Stimulated activated CD4-positive, alpha-beta T cell treated with anti-CD3 and anti-CD28 coated beads, Interleukin-4, amount 100 ng/mL, for 24 hours (primary cell): ENCODE data around the gene NAT14.

Experiments used
- DNase-seq: peaks from one replicate; pipeline ENCODE4 v3.0.0-alpha.2; 2020

Gene NAT14

DNA sequence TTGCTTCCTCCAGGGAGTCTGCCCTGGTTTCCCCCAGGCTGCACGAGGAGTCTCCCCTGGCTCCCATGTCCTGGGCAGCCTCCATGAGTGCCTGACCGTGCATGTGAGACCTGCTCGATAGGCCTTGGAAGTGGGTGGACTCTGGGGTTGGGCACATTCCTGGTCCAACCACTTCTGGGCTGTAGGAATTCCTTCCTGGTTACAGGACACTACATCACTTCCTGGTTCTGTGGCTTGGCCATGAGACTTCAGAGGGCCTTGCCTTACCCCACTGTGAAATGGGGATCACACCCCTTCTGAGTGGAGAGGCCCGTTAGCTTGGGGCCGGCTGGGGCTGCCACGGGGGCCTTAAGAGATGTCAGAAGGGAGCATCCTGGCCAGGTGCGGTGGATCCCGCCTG is 12.5 kb upstream of the NAT14 start:
- DNase-seq = no peak

DNA sequence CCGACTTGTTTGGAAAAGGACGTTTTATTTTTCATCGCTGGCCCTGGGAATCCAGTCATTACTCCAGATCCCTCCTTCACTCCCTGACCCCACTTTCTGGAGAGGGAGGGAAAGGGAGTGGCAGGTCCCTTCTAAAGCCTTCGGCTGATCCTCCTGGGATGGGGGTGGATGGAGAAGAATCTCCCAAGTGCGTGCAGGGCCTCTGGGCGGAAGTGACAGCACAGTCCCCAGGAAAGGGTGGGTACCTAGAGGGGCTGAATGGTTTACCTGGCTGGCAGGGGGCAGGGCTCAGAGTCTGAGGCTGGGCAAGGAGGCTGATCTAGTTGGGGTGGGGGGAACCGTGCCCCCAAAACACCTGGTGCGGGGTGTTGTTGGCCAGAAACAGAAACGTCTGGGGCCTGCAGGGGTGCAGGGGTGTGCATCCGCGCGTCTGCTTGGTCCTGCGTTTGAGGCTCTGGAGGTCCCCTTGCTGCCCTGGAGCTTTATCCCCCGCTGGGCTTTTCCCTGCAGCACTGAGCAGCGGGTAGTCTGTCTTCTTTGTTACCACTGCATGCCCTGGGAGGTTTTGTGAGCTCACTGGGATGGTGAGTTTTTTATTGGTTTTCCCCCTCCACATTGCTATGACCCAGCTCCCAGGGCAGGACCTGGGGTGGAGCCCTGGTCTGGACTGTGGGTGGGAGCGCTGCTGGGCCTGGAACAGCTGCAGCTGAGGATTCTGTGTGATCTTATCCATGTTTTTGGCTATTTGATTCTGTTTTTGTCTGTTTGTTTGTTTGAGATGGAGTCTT is 11.6 kb upstream of the NAT14 start:
- no peak for DNase-seq

DNA sequence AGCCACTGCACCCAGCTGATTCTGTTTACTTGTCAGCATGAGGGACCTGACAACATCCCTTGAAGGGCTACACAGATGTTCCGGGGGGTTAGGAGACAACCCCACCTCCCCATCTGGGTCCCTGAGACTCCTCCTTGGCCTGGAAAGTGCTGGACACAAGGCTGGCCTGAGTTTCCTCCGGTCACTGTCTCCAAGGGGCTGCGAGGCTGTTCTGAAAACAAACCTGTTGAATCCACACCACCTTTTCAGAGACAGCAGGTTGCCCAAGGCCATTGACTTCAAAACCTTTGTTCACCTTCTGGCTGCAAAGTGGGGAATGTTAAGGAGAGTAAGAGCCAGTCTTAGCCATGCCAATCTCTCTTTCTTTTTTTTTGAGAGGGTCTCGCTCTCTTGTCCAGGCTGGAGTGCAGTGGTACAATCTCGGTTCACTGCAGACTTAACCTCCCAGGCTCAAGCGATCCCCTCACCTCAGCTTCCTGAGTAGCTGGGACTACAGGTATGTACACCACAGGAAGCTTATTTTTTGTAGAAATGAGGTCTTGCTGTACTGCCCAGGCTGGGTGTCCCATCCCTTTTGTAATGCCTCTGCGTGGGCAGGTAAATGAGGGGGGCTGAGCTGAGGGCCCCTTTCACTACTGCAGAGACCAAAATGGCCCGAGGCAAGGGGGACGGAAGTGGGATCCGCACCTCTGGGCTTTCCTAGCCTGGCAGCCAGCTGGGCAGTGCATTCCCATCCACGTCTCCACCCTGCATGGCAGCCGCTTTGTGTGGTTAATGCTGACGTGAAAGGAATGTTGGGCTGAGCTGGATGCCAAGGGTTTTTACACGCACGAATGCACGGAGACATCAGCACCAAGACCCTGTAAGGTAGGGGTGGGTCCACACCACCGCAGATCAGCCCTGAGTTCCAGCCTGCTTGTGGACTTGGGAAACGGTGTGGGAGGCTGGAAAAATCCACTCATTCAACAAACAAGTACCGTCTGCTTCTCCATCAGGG is 10.4 kb upstream of the NAT14 start:
- DNase-seq = no peak

GRCh38 chr19:55476100-55476775 is 8.8 kb upstream of the NAT14 start, which contains the start of gene ZNF628:
ZNF628 (plus strand) TSS chr19:55476617; CDS start chr19:55479911, 3,294 bp downstream.
- peak; percentile 99 for DNase-seq

GRCh38 chr19:55477905-55478304 is 7.1 kb upstream of the NAT14 start:
- DNase-seq = no peak

DNA sequence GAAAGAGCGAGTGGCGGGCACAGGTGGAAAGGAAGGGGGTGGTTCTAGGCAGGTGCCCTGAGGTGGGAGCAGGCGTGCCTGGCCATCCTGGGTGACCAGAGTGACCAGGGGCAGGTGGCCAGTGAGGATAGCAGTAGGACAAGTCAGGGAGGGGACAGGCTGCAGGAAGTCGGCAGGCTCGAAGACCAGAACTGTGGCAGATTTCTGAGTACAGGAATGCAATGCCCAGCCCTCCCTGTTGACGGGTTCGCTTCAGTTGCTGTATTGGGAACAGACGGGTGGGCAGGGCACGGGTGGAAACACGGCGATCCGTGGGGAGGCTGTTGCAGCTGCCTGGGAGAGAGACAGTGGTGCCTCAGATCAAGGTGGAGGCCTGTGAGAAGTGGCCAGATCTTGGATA is 6.6 kb upstream of the NAT14 start:
- no peak for DNase-seq

DNA sequence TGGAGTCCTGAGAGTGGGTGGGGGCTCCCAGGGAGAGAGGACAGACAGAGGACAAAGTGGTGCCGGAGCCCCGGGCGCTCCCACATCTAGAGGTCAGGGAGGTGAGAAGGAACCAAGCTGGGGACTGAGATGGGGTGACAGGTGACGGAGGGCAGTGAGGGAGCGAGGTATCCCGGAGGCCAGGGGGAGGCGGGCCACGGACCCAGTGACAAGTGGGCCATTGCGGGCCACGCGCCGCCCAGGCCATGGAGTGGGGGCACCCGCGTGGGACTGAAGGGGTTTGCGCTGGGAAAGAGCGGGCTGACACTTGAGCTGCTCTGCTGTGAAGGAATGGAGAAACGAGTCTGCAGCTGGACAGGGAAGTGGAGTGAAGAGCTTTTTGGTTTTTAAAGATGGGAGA is 5.9 kb upstream of the NAT14 start:
- DNase-seq = no peak

- DNase-seq = no peak
Measured at GRCh38 chr19:55479451-55480230, 5.3 kb upstream of the NAT14 start.

- DNase-seq = no peak
Measured at GRCh38 chr19:55481148-55481793, 3.7 kb upstream of the NAT14 start.

DNA sequence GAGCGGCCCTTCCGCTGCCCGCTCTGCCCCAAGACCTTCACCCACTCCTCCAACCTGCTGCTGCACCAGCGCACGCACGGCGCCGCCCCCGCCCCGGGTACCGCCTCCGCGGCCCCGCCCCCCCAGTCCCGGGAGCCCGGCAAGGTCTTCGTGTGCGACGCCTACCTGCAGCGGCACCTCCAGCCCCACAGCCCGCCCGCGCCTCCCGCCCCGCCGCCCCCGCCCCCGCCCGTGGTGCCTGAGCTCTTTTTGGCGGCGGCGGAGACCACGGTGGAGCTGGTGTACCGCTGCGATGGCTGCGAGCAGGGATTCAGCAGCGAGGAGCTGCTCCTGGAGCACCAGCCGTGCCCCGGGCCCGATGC is 3.2 kb upstream of the NAT14 start:
- DNase-seq = no peak

GRCh38 chr19:55482156-55482961 is 2.6 kb upstream of the NAT14 start:
- DNase-seq = no peak

DNA sequence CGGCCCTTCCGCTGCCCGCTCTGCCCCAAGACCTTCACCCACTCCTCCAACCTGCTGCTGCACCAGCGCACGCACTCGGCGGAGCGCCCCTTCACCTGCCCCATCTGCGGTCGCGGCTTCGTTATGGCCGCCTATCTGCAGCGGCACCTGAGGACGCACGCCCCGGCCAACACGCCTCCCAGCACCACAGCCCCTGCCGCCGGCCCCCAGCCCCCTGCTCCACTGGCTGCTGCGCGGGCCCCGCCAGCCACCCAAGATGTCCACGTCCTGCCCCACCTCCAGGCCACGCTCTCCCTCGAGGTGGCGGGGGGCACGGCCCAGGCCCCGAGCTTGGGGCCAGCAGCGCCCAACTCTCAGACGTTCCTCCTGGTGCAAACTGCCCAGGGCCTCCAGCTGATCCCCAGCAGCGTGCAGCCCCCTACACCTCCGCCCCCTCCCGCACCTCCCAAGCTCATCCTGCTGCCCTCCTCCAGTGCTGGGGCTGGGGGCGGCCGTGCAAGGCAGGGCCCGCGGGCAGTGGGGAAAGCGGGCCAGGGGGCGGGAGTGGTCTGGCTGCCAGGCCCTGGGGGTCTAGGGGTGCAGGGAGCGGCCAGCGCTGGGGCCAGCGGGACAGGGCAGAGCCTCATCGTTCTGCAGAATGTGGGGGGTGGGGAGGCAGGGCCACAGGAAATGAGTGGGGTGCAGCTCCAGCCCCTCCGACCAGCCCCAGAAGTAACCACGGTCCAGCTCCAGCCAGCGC is 1.9 kb upstream of the NAT14 start:
- DNase-seq = no peak

DNA sequence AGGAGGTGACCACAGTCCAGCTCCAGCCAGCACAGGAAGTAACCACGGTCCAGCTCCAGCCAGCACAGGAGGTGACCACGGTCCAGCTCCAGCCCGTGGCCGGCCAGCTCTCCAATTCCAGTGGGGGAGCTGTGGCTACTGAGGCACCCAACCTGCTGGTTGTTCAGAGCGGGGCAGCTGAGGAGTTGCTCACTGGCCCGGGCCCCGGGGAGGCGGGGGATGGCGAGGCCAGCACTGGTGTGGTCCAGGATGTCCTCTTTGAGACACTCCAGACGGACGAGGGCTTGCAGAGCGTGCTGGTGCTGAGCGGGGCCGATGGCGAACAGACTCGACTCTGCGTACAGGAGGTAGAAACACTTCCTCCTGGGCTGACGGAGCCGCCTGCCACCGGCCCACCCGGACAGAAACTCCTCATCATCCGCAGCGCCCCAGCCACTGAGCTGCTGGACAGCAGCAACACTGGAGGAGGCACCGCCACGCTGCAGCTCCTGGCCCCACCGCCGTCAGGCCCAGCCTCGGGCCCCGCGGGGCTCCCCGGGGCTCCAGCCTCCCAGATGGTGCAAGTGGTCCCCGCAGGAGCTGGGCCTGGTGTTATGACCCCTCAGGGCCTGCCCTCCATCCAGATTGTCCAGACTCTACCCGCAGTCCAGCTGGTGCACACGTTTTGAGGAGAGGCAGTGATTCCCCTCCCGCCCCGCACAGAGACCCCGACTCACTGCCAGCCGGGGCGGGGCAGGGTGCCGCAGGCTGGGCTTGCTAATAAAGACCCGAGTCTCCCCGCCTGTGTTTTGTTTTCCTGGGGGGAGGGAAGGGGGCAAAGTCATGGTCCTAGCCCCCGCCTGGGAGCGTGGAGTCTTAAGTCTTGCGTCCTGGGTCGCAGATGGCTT is 1.0 kb upstream of the NAT14 start:
- no peak for DNase-seq

DNA sequence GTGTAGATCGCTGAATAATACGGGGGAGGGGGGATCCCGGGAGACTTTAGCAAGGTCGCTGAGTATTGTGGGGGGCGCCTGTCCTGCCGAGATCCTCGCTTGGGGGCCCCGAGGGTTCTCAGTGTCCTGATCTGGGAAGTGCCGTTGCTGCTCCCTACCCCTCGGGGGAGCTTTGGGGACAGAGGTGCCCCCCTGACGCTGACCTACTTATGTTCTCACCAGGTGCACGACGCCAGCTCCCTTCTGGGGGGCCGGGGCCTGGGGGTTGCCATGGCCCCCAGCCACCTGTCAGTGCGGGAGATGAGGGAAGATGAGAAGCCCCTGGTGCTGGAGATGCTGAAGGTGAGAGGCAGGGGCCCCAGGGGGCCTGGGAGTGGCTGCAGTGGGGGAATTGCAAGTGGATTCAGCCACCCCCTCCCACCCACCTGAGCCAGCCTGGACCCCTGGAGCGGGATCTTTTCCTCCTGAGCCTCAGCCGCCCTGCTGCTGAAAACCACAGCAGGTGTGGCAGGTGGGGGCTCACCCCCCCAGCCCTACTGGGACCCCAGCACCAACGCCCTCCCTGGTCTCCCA is 537 bp downstream of the NAT14 start:
- DNase-seq = no peak

GRCh38 chr19:55486043-55486970 is 1.3 kb downstream of the NAT14 start:
- DNase-seq = no peak

DNA sequence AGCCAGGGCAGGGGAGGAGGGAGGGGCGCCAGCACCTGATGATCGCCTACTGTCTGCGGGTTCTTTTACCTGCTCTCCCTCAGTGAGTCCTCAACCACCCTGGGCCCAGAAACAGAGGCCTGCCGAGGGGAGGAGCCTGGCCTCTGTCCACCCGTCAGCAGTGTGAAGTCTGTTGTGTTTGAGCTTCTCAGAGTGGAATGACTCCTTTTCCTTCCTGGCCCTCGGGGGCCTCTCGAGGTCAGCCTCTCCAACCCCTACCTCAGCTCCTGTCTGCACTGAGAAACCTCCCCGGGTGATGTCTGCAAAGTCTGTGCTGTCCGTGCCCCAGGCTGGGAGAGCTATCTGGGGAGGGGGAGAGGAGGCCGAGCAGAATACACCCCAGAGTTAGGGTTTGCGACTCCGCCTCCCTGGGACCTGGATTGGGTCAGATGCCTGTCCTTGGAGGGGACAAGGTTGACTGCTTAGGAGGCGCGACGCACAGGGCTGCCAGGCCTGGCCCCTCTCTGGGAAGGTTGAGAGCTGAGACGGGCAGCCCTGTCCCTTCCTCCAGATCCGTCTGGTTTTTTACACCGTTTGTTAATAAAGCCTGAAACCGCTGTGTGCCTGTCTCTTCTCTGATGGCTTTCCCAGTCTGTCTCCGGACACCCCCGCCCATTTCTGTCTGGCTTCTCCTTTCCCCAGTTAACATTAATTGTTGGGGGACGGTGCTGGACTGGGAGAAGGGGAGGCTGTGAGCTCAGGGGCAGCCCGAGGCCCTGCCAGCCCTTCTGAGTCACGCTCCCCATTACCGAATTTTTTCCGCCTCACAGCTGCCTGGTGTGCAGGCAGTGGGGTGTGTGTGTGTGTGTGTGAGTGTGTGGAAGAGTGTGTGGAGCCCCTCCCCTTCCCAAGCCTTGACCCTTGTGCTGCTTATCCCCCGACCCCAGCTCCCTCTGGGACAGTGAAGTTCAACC is 2.3 kb downstream of the NAT14 start:
- DNase-seq = peak; percentile 65
